HepG2 (cell line): Measurements from ENCODE around the gene WDR45B. TPM values are rescaled to one million over a fixed set of nuclear protein-coding genes. Genes with fewer than 3 reads are reported as not detected.

Experiments
- DPF2 ChIP-seq: sonication (generic); formaldehyde crosslinking; IDR thresholded peaks from 2 replicates; pipeline ENCODE4 v1.4.0; 2020; ENCODE audit warnings: mild to moderate bottlenecking, low read depth, missing genetic modification reagents, borderline replicate concordance
- FOXK2 ChIP-seq: fragments of 450-650 bp; IDR thresholded peaks from 2 replicates; pipeline ENCODE4 v1.6.1; 2016
- GLI4 ChIP-seq: sonication (generic); formaldehyde crosslinking; IDR thresholded peaks from 2 replicates; pipeline ENCODE4 v1.5.1; 2020; ENCODE audit warnings: missing genetic modification reagents, mild to moderate bottlenecking, moderate library complexity, borderline replicate concordance
- HCFC1 ChIP-seq: fragments of 150-350 bp; IDR thresholded peaks from 2 replicates; pipeline ENCODE4 v1.6.1; 2014; ENCODE audit warnings: low read depth, low read length
- HOXA9 ChIP-seq: sonication (generic); formaldehyde crosslinking; IDR thresholded peaks from 2 replicates; pipeline ENCODE4 v1.8.1; 2022; ENCODE audit warnings: missing genetic modification reagents, mild to moderate bottlenecking, moderate library complexity, borderline replicate concordance
- ISX ChIP-seq: sonication (generic); formaldehyde crosslinking; conservative IDR thresholded peaks from 2 replicates; pipeline ENCODE4 v1.5.0; 2020; ENCODE audit warnings: missing genetic modification reagents
- KLF16 ChIP-seq, 2 experiments: sonication (generic) in 1 of 2; formaldehyde crosslinking in 1 of 2; IDR thresholded peaks; 2 replicates each; pipeline versions ENCODE4 v1.6.1 to v1.8.0; 2016 to 2023; ENCODE audit warnings: missing genetic modification reagents in 2 of 2, missing compliant biosample characterization in 1 of 2
- RAD21 ChIP-seq: fragments of 450-650 bp; formaldehyde crosslinking; IDR thresholded peaks from 2 replicates; pipeline ENCODE4 v1.5.0; 2020; ENCODE audit warnings: mild to moderate bottlenecking
- SAP130 ChIP-seq: IDR thresholded peaks from 2 replicates; pipeline ENCODE4 v1.6.1; 2016; ENCODE audit warnings: low read depth
- SNAPC2 ChIP-seq: sonication (generic); formaldehyde crosslinking; IDR thresholded peaks from 2 replicates; pipeline ENCODE4 v1.8.1; 2022; ENCODE audit warnings: mild to moderate bottlenecking, missing genetic modification reagents
- SOX13 ChIP-seq, 3 experiments: fragments of 450-650 bp in 1 of 3; sonication (generic) in 1 of 3; formaldehyde crosslinking in 1 of 3; IDR thresholded peaks in 2 of 3; conservative IDR thresholded peaks in 1 of 3; 2 replicates each; pipeline versions ENCODE4 v1.5.0 to v1.6.1; 2016 to 2020; ENCODE audit warnings: antibody characterized with exemption in 1 of 3, mild to moderate bottlenecking in 1 of 3, missing compliant biosample characterization in 1 of 3, missing genetic modification reagents in 1 of 3, moderate library complexity in 1 of 3
- SPEN ChIP-seq: sonication (generic); formaldehyde crosslinking; IDR thresholded peaks from 2 replicates; pipeline ENCODE4 v1.5.1; 2020; ENCODE audit warnings: low read depth, mild to moderate bottlenecking, missing genetic modification reagents
- STAG1 ChIP-seq: sonication (generic); formaldehyde crosslinking; IDR thresholded peaks from 2 replicates; pipeline ENCODE4 v1.4.0; 2020; ENCODE audit warnings: missing genetic modification reagents
- ZFP90 ChIP-seq: sonication (generic); formaldehyde crosslinking; IDR thresholded peaks from 2 replicates; pipeline ENCODE4 v1.8.0; 2022; ENCODE audit warnings: missing genetic modification reagents, mild to moderate bottlenecking, inconsistent platforms, borderline replicate concordance
- ZNF724P ChIP-seq: sonication (generic); formaldehyde crosslinking; IDR thresholded peaks from 2 replicates; pipeline ENCODE4 v1.8.0; 2022; ENCODE audit warnings: missing genetic modification reagents, borderline replicate concordance
- ZNF773 ChIP-seq: sonication (generic); formaldehyde crosslinking; IDR thresholded peaks from 2 replicates; pipeline ENCODE4 v1.4.0; 2020; ENCODE audit warnings: missing genetic modification reagents, borderline replicate concordance
- ZNF776 ChIP-seq: sonication (generic); formaldehyde crosslinking; IDR thresholded peaks from 2 replicates; pipeline ENCODE4 v1.4.0; 2020; ENCODE audit warnings: mild to moderate bottlenecking, missing genetic modification reagents
- ZNF777 ChIP-seq: sonication (generic); formaldehyde crosslinking; IDR thresholded peaks from 2 replicates; pipeline ENCODE4 v1.4.0; 2020; ENCODE audit warnings: missing genetic modification reagents
- polyA plus RNA-seq, 8 experiments: library from polyadenylated mRNA; depleted of rRNA in 3 of 8; stranded (reverse) in 7 of 8; unstranded in 1 of 8; fragments of >200 nt; fragmentation: Illumina TruSeq in 4 of 8; extraction: Trizol in 4 of 8; gene quantifications; 2 replicates each; pipeline versions ENCODE4 v1.2.1 to v1.2.3, GENCODE V29; 2011 to 2016; ENCODE audit warnings: low read depth in 4 of 8, missing spikeins in 1 of 8, mixed read lengths in 1 of 8; ENCODE audit not compliant: insufficient read depth in 1 of 8
- total RNA-seq, 5 experiments: library from RNA; depleted of rRNA; stranded (reverse); fragments of >200 nt; fragmentation: Illumina TruSeq; extraction: Trizol; gene quantifications; 2 replicates each; pipeline ENCODE4 v1.2.3, GENCODE V29; 2016; ENCODE audit warnings: low read depth in 1 of 5
- TF ChIP-seq, protein P1 (sequence below): sonication (generic); formaldehyde crosslinking; IDR thresholded peaks from 2 replicates; pipeline ENCODE4 v1.4.0; 2020; ENCODE audit warnings: missing genetic modification reagents, borderline replicate concordance
- TF ChIP-seq, protein P2 (sequence below): sonication (generic); formaldehyde crosslinking; IDR thresholded peaks from 2 replicates; pipeline ENCODE4 v1.8.0; 2022; ENCODE audit warnings: mild to moderate bottlenecking, missing genetic modification reagents, moderate library complexity
- TF ChIP-seq, protein P3 (sequence below): sonication (generic); formaldehyde crosslinking; IDR thresholded peaks from 2 replicates; pipeline ENCODE4 v1.4.0; 2020; ENCODE audit warnings: mild to moderate bottlenecking, missing genetic modification reagents
- TF ChIP-seq, protein P4 (sequence below): sonication (generic); formaldehyde crosslinking; IDR thresholded peaks from 2 replicates; pipeline ENCODE4 v1.4.0; 2020; ENCODE audit warnings: mild to moderate bottlenecking, missing genetic modification reagents

Gene WDR45B
- total and polyA plus RNA-seq, 2 of the 13 experiments (the other 11 are each of a cell fraction or from before 2014, with no cell fraction given): 86.2 to 155 TPM

DNA sequence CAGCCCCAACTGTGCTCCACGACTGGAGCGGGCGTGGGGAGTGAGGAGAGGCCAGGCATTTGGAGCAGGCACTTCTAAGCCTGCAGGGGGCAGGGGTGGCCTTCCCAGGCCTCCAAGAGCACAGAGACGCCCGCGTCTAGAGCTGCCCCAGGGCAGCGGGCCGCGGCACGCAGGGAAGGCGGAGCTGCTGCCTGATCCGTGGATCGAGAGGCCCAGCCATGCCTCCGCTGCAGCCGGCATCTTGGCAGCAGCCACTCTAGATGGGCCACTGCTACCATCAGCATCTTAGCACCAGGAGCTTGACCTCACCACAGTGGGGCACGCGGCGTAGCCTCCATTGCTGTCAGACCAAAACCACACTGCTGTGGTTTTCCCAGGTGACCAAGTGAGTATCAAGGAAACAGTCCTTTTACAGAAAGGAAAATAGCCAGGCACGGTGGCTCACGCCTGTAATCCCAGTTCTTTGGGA is 20.4 kb upstream of the WDR45B start (continued):
- TF ChIP-seq DPF2 (CRISPR knock-in tag) (no peak), ZNF777 (CRISPR knock-in tag) (no peak), ZNF724P (no peak), SOX13 (IDR thresholded peaks at IDR 0.05) (no peak), SOX13 (CRISPR knock-in tag; conservative IDR thresholded peaks at IDR 0.05 in 1 of 2, IDR thresholded peaks at IDR 0.05 in 1 of 2) (peak in 1 of 2 experiments; percentile 30; a peak in 1 of 4 replicates), HCFC1 (no peak), ISX (CRISPR knock-in tag) (no peak), RAD21 (CRISPR knock-in tag) (peak; percentile 99), ZNF776 (0 out of 2 replicates have a peak, but pooled peaks have one; percentile 66), KLF16 (CRISPR knock-in tag; IDR thresholded peaks at IDR 0.05) (peak in 1 of 2 experiments; percentile 81; a peak in 1 of 4 replicates), GLI4 (CRISPR knock-in tag) (no peak), ZFP90 (CRISPR knock-in tag) (peak; percentile 74), HOXA9 (CRISPR knock-in tag) (no peak), SAP130 (CRISPR knock-in tag) (peak; percentile 65), FOXK2 (no peak), SNAPC2 (CRISPR knock-in tag) (no peak), STAG1 (peak; percentile 98), ZNF773 (CRISPR knock-in tag) (no peak), SPEN (CRISPR knock-in tag) (peak; percentile 41; the same call in 1 of the 2 replicates)
- TF ChIP-seq, protein P1, sequence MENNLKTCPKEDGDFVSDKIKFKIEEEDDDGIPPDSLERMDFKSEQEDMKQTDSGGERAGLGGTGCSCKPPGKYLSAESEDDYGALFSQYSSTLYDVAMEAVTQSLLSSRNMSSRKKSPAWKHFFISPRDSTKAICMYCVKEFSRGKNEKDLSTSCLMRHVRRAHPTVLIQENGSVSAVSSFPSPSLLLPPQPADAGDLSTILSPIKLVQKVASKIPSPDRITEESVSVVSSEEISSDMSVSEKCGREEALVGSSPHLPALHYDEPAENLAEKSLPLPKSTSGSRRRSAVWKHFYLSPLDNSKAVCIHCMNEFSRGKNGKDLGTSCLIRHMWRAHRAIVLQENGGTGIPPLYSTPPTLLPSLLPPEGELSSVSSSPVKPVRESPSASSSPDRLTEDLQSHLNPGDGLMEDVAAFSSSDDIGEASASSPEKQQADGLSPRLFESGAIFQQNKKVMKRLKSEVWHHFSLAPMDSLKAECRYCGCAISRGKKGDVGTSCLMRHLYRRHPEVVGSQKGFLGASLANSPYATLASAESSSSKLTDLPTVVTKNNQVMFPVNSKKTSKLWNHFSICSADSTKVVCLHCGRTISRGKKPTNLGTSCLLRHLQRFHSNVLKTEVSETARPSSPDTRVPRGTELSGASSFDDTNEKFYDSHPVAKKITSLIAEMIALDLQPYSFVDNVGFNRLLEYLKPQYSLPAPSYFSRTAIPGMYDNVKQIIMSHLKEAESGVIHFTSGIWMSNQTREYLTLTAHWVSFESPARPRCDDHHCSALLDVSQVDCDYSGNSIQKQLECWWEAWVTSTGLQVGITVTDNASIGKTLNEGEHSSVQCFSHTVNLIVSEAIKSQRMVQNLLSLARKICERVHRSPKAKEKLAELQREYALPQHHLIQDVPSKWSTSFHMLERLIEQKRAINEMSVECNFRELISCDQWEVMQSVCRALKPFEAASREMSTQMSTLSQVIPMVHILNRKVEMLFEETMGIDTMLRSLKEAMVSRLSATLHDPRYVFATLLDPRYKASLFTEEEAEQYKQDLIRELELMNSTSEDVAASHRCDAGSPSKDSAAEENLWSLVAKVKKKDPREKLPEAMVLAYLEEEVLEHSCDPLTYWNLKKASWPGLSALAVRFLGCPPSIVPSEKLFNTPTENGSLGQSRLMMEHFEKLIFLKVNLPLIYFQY: no peak
- TF ChIP-seq, protein P2, sequence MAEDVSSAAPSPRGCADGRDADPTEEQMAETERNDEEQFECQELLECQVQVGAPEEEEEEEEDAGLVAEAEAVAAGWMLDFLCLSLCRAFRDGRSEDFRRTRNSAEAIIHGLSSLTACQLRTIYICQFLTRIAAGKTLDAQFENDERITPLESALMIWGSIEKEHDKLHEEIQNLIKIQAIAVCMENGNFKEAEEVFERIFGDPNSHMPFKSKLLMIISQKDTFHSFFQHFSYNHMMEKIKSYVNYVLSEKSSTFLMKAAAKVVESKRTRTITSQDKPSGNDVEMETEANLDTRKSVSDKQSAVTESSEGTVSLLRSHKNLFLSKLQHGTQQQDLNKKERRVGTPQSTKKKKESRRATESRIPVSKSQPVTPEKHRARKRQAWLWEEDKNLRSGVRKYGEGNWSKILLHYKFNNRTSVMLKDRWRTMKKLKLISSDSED: no peak
- TF ChIP-seq, protein P3, sequence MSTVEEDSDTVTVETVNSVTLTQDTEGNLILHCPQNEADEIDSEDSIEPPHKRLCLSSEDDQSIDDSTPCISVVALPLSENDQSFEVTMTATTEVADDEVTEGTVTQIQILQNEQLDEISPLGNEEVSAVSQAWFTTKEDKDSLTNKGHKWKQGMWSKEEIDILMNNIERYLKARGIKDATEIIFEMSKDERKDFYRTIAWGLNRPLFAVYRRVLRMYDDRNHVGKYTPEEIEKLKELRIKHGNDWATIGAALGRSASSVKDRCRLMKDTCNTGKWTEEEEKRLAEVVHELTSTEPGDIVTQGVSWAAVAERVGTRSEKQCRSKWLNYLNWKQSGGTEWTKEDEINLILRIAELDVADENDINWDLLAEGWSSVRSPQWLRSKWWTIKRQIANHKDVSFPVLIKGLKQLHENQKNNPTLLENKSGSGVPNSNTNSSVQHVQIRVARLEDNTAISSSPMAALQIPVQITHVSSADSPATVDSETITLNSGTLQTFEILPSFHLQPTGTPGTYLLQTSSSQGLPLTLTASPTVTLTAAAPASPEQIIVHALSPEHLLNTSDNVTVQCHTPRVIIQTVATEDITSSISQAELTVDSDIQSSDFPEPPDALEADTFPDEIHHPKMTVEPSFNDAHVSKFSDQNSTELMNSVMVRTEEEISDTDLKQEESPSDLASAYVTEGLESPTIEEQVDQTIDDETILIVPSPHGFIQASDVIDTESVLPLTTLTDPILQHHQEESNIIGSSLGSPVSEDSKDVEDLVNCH (CRISPR knock-in tag): no peak
- TF ChIP-seq, protein P4, sequence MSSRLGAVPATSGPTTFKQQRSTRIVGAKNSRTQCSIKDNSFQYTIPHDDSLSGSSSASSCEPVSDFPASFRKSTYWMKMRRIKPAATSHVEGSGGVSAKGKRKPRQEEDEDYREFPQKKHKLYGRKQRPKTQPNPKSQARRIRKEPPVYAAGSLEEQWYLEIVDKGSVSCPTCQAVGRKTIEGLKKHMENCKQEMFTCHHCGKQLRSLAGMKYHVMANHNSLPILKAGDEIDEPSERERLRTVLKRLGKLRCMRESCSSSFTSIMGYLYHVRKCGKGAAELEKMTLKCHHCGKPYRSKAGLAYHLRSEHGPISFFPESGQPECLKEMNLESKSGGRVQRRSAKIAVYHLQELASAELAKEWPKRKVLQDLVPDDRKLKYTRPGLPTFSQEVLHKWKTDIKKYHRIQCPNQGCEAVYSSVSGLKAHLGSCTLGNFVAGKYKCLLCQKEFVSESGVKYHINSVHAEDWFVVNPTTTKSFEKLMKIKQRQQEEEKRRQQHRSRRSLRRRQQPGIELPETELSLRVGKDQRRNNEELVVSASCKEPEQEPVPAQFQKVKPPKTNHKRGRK (CRISPR knock-in tag): no peak
